HG02885 (cell line): Measurements from ENCODE around the gene RHBDD3.

Experiments
- ATAC-seq: cut with Tn5 transposase; IDR thresholded peaks from one replicate; pipeline ENCODE4 v1.9.1; 2021; ENCODE audit warnings: mild to moderate bottlenecking; ENCODE audit not compliant: unreplicated experiment, poor library complexity

Gene RHBDD3

DNA sequence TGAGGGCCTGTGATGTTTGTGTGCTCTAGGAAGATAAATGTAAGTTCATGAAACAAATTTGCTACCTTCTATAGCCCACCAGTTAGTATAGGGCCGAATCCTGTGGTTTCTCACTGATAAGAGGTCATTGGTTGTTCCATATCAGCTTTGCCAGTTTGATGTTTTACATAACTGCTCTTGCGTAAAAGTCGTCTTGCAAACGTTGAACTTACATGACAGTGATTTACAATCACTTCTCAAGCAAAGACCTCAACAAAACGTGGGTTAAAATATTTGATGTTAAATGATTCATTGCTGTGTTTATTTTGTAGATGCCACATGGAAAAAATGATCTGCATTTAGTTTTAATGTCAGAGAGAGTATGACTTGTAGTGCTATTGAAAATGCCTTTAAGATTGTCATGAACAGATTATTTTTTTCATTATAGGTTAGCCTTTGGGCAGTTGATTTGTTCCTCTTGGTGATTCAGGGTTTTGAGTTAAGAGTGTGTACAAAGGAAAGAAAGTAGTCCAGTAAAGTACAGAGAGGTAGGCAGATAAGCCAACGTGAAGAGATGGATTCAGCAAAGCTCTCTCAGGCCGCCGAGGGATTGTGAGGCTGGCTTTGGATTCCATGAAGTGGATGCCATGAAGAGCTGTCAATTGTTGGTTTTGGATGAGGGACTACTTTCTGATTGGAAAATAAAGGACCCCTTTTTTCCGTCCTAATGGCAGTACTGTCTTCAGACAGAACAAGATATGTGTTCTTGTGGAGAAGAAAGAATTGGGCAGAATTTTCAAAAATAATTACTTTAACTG is 2.9 kb upstream of the RHBDD3 start:
- ATAC-seq = no peak

DNA sequence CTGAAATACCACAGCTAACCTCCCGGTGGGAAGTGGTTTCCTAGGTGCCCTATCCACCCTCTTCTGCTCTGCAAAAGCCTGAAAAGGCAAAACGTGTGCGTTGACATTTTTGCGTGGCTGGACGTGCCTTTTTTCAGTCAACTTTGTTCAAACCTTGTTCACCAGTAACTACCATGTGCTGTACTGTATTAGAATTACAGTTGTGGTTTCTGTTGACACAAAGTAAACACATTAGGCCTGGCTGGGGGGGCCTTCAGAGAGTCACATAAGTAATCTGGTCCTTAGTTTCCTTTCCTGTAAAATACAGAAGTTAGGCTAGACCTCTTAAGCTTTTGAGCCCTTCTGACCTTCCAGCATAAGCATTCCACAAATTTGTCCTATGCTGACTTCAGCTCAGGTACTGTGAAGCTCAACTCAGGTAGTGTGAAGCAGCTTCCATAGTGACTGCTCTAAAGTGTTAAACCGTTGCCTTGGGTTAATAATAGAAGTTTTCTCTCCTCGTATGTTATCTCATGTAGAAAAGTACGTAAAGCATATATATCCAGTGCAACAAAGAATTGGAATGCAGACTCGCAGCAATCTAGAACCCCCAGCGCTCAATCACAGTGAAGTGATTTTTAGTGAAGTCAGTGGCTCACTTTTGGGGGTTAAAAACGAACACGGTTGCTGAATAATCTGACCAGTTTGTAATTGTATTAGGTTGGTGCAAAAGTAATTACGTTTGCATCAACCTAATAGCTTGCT is 2.1 kb upstream of the RHBDD3 start:
- ATAC-seq = no peak

DNA sequence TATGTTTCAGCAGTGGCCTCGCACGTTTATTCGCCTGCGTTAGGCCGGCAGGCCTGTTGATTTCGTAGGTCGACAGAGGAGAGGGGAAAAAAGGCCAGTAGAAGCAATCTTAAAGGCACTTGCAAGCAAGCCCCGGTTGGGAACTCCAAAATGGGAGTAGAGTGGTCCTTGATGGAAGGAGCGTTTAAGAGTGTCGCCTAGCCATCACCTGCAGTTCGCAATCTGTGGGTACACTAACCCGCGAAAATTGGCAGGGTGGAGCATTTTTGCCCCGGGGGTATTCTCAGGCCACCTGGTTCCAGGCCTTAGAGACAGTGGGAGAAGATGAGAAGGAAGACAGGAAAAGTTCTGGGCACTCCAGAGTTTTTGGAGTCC is 1.4 kb upstream of the RHBDD3 start:
- no peak for ATAC-seq

DNA sequence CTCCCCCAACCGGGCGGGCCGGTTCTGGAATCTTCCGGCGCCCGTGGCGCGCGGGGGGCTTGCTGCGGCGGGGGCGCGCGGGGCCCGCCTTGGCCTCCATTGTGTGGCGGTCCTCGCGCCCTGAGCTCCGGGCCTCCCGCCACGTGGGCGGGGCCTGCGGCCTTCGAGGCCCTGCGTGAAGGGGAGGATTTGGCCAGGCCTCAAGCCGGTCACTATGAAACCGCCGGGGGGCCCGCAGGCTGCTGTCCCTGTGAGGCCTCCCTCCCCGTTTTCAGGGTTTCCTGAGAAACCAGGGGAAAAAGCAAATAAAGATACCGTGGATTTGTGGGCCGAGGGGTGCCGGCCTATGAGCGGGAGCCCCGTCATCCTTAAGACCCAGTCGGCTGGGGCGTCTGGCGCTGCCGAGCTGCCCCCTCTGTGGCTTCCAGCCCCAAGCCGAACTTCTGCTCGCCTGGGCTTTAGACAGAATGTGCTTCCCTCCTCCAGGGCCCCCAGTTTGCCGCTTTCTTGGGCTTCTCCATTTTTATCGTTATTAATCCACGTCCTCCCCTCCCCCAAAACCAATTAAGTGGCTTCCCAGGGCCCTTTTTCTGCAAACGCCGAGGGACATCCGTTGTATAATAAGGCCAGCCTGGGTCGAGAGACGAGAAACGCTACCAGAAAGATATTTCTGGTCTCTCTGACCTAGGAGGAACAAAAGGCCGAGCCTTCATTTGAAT is 889 bp upstream of the RHBDD3 start:
- peak; percentile 30 for ATAC-seq

DNA sequence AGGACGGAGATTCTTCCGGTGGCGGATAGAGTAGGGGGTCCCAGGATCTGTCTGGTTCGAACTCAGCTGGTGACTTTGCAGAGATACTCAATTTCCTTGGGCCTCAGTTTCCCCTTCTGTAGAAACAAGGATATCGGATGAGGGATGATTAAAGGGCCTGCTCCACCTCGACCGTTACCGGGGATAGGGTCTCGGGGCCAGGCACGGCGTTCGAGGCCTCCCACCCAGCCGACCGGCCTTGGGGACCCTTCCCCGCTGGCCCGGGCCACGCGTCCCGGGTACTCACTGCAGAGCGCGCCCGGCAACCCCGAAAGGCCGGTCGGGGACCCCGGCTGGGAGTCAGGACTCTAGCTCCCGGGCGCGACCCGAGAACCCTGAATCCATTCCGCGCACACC is 321 bp downstream of the RHBDD3 start:
- peak; percentile 36 for ATAC-seq

DNA sequence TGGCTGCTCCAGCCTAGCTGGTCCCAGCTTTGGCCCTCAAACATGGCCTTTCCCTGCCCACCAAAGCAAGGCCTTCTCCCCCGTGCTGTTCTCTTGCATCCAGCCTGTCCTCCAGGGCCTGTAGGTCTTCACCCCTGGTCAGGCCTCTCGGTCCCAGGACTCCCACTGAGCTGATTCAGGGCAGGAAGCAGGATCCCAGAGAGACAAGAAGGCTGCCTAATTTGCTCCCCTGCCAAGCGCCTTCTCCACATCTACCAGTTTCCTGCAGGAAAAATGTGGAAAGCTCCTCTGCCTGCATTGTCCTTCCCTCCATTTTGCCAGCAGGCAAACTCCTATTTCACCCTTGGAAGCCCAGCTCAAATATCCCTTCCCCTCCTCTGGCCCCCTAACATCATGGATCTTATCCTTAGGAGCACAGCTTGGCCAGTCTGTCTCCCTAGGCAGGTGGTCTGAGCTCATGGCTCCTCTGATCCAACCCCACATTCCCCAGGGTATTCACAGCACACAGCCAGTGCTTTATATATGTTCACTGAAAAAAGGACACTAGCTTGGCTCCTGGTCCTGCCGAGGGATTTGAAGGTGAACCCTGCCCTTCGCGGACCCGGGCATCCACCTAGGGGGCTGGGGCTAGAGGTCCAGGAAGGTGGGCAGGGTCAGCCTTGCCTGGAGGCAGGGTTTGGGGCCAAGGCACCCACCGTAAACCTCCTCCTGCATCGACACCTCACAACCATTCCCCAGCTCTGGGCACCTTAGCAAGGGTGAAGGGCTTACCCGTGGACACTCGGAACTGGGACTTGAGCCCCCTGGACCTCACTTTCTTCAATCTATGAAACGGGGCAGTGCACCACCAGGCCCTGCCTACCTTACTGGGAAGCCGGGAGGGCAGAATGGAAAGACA is 968 bp downstream of the RHBDD3 start:
- no peak for ATAC-seq

DNA sequence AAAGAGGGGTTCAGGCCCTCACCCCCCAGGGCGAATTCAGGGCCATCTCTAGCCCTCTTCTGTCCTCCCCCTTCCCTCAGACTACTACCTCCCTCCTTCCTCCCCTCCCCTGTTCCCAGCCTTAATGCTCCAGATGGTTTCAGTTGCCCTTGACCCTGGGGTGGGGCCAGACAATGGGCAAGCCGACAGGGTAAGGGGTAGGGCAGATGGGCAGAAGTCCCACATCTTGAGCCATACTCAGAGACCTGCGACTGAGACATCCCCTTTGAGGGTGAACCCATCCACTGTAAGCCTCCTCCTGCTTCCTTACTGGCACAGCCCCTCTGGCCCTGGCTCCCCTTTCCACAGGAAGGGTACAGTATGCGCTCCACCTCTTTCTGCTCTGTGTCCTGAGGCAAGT is 1.9 kb downstream of the RHBDD3 start:
- no peak for ATAC-seq

DNA sequence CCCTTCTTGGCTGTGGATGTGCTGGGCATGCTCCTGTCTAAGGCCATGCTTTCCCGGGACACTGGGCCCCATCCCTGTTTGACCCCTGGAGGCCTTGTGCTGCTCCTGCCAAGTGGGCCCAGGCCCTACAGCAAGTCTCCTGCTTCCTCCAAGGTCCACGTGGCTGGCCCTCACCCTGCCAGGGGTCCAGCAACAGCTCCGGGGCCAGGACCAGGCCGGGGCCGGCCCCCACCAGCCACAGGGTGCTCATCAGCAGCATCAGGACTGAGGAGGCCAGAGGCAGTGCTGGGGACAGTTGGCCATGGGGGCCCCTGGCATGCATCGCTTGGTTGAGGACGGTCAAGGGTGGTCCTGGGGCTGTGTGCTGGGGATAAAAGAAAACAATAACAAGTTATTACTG is 2.5 kb downstream of the RHBDD3 start:
- no peak for ATAC-seq

DNA sequence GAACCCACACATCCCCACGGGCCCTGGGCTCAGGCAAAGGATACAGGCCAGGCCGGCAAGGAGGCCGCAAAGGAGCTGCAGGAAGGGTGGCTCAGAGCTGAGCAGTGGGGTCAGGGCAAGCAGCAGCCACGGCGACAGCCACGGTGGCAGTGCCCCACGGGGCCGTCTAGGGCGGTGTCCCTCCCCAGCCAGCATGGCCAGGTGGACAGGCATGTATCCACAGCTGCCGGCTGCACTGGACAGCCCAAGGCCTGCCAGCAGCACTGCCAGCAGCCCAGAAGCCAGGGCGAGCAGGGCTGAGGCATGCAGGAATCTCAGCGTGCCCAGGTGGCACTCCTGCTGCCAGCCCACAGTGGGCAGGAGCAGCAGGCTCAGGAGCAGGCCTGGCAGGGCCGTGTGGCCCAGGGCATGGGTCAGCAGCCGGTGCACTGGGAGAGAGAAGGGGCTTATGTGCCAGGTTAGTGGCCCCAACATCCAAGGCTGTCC is 3.9 kb downstream of the RHBDD3 start:
- no peak for ATAC-seq

DNA sequence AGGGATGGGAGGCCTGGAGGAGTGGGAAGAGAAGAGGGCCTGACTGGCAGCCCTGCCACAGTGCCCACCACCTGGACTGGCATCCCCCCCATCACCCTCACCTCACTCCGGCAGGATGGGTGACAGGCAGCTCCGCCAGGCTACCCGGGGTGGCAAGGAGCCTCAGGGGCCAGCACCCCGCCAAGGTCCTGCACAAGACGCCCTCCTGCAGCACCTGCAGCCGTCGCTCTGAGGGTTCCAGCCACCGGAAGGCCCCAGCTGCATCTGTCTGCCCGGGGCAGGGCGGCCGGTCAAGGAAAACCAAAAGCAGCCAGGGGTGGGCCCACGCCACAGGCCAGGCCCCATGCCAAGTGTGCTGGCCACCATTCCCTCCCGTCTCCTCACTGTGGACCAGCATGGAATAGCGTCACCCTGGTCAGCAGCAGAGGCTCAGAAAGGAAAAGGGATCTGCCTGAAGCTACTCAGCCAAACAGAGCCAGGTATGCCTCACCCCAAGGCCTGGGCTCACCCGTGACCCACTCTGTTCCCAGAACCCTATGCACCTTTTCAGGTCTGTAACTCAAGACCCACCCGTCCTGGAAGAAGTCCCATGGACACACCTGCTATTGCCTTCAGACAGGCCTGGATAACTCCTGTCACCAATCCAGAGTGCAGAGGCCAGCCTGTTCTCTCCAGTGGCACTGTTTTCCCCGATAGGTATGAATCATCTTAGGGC is 7.0 kb downstream of the RHBDD3 start:
- no peak for ATAC-seq

DNA sequence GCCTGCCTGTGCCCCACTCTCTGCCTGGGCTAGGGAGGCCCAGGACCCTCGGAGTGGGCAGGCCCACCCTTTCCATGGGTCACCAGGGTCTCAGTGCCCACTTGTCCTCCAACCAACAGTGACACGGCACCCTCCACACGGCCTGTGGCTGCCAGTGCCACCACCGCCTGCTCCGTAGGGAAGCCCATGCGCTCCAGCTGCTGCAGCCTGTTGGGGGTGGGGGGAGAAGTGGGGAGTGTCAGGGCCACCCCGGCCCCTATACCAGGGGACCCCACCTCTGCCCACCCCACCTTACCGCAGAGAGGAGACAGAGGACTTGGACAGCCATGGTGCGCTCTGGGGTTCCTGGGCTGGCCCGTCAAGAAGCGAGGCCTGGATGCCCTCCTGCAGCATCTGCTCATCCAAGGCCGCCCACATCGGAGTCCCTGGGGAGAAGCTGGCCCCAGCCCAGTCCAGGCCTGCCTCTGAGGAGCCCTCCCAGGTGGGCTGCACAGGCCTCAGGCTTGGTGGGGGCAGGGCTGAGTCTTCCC is 7.7 kb downstream of the RHBDD3 start:
- no peak for ATAC-seq

DNA sequence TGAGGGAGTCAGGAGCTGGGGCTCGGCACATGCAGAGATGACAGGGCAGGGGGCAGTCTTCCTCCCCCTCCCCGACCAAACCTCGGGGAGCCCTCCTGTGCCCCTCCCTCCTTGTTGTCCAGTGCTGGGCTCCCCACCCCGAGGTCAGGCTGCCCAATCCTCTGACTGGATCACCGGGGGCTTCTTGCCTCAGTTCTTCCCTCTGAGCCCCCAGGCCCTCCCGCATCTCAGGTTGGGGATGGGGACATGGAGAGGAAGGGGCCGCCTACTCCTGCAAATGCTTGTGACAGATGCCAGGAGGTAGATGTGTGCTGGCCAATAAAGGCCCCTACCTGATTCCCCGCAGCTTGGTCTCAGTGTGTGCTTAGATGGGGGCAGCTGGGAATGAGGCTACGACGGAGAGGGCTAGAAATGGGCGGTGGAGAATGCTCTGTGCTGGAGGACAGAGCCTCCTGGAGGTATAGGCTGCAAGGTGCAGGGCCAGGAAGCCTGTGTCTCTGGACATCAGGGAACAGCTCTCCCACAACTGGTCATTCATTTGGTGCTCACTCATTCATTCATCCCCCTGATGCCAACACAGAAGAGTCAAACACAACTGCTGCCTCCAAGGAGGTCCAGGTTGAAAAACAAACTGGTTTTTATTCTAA is 8.4 kb downstream of the RHBDD3 start:
- ATAC-seq = no peak

DNA sequence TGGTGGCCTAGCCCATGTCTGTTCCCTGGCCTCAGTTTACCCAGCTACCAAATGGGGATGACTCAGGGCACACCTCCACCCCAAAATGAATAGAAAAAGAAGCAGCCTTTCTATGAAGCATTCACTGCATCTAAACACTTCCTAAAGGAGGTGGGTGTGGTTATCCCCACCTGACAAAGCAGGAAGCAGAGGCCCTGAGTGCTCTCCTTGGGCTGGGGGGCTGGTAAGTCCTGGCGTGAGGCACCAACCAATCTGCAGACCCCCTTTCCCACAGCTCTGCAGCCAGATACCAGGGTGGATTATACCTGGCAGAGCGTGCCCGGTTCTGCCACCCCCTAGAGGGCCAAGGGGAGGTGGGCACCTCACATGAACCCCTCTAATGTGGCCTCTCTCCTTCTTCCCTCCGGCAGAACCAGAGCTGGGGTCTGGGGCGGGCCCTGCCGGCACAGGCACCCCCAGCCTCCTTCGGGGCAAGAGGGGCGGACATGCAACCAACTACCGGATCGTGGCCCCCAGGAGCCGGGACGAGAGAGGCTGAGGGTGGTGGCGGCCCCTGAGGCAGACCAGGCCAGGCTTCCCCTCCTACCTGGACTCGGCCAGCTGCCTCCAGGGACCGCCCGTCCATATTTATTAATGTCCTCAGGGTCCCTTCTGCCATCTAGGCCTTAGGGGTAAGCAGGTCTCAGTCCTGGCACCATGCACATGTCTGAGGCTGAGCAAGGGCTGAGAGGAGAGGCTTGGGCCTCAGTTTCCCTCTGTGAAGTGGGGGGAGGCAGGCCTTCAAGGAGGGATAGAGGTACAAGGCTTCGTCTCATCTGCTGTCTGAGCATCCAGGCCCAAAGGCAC is 9.2 kb downstream of the RHBDD3 start:
- ATAC-seq = no peak

DNA sequence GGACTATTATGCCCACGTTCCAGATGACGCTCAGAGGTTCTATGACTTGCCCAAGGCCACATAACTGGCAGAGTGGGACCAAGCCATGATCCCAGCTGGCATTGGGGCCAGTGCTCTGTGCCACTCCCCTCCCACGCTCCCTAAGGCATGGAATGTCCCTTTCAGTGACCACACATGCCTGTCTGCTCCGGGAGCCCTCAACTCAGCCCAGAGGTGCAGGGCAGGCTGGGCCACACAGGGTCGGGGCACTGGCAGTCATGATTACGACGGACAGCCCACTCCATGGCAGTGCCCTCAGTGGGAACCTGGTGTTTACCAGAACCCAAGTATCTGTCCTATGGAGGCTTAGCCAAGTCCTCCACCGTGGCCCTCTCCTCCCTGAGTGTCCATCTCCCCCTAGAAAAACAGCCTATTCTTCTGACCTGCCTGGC is 10.0 kb downstream of the RHBDD3 start:
- ATAC-seq = no peak

DNA sequence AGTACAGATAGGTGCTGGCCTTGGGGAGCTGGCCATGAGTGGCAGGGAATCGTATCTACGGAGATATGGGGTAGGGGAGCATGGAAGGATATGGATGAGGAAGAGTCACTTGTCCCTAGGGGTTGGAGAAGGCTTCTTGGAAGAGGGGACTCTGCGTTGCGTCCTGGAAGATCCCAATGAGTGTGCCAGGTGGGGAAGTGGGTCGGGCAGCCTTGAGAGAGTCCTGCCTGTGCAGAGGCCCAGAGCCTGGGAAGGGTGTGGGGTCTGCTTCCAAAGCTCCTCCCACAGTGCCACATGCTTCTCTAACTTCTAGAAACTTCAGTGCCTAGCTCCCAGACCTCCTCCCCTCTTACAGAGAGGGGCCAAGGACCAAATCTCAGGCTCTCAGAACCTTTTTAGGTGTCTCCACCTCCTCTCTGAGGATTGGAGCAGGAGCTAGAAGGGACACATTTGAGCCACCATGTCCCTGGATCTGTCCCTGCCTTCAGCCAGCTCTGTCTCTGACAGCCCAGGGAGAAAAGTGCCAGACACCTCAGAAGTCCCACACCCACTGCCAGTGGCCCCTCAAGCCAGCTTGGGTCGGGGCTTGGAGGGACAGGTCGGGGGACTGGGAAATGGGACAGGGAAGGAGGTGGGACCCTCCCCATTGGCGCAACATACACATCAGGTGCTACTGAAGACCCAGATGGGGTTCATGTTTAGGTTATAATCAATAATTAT is 11.0 kb downstream of the RHBDD3 start:
- ATAC-seq = no peak

DNA sequence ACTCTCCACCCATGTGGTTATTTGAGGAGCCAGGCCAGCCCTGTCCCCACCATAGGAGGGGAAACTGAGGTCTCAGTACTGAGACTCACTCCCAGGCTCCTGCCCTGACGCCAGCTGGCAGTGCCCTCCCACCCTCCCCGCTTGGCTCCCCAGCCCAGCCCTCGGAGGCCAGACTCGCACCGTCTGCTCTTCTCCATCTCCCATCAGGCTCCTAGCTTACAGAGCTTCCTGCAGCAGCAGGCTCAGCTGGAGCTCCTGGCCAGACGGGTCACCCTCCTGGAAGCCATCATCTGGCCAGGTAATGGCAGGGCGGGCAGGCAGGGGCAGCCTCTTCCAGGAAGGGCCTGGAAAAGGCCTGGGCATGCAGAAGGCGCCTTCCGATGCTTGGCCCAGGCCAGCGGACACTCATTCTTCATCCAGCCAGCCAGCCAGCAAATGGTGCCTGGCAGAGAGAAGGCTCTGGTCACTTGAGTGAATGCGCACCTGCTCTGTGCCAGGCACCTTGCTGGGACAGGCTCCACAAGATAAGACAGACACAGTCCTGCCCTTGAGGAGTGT is 12.6 kb downstream of the RHBDD3 start:
- ATAC-seq = no peak

DNA sequence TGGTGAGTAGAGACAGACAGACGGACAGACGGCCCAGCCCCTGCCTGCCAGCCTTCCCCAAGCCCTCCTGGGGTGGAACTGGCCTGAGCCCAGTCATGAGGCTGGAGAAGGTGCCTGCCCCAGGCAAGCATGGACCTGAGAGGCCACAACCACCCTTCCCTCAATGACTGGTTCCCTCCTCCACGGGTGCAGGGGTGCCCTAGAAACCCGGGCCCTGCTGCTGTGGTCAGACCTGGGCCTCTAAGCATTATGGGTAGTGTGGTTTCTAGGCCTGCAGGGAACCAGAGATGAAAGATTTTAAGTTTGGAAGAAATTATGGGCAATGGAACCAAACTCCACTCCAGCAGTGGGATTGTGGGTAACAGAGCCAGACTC is 13.5 kb downstream of the RHBDD3 start:
- ATAC-seq = no peak
